KMS-11 (cell line): ENCODE data around the gene PLXNB2.

Experiments used
- H2AFZ ChIP-seq: fragments of 200-600 bp; sonication (generic); 2 replicates; pipeline ENCODE4 v1.6.1; 2016; ENCODE audit warnings: antibody characterized with exemption, mixed run types, low read depth
- H3K27ac ChIP-seq: fragments of 200-600 bp; sonication (generic); 2 replicates; pipeline ENCODE4 v1.6.1; 2016; ENCODE audit warnings: mild to moderate bottlenecking, mixed run types
- H3K27me3 ChIP-seq: fragments of 200-600 bp; sonication (generic); 2 replicates; pipeline ENCODE4 v1.6.1; 2017; ENCODE audit warnings: mild to moderate bottlenecking, low read depth, mixed run types, moderate library complexity; ENCODE audit not compliant: insufficient read depth
- H3K36me3 ChIP-seq: fragments of 200-600 bp; sonication (generic); 2 replicates; pipeline ENCODE4 v1.6.1; 2017; ENCODE audit warnings: mild to moderate bottlenecking, mixed run types; ENCODE audit not compliant: insufficient read depth
- H3K4me1 ChIP-seq: fragments of 200-600 bp; sonication (generic); 2 replicates; pipeline ENCODE4 v1.6.1; 2016; ENCODE audit warnings: mild to moderate bottlenecking, low read depth, mixed run types; ENCODE audit not compliant: poor library complexity, severe bottlenecking
- H3K4me2 ChIP-seq: fragments of 200-600 bp; sonication (generic); 2 replicates; pipeline ENCODE4 v1.7.0; 2016; ENCODE audit warnings: mild to moderate bottlenecking, mixed run types
- H3K4me3 ChIP-seq: fragments of 200-600 bp; sonication (generic); IDR thresholded peaks from 2 replicates; pipeline ENCODE4 v1.6.1; 2017; ENCODE audit warnings: low read depth, low read length, mixed read lengths; ENCODE audit not compliant: insufficient read depth
- H3K79me2 ChIP-seq: fragments of 200-600 bp; sonication (generic); 2 replicates; pipeline ENCODE4 v1.6.1; 2016; ENCODE audit warnings: low read depth, mixed run types; ENCODE audit not compliant: insufficient read depth
- H3K9ac ChIP-seq: fragments of 200-600 bp; sonication (generic); 2 replicates; pipeline ENCODE4 v1.6.1; 2016; ENCODE audit warnings: mild to moderate bottlenecking, mixed run types
- H4K20me1 ChIP-seq: fragments of 200-600 bp; sonication (generic); 2 replicates; pipeline ENCODE4 v1.6.1; 2016; ENCODE audit warnings: mild to moderate bottlenecking, mixed run types; ENCODE audit not compliant: insufficient read depth
- TF ChIP-seq, protein P1 (sequence below): fragments of 200-600 bp; sonication (generic); conservative IDR thresholded peaks from 2 replicates; pipeline ENCODE4 v1.6.1; 2017; ENCODE audit warnings: low read depth, mild to moderate bottlenecking, antibody characterized with exemption, low read length, moderate library complexity, mixed read lengths

Gene PLXNB2

DNA sequence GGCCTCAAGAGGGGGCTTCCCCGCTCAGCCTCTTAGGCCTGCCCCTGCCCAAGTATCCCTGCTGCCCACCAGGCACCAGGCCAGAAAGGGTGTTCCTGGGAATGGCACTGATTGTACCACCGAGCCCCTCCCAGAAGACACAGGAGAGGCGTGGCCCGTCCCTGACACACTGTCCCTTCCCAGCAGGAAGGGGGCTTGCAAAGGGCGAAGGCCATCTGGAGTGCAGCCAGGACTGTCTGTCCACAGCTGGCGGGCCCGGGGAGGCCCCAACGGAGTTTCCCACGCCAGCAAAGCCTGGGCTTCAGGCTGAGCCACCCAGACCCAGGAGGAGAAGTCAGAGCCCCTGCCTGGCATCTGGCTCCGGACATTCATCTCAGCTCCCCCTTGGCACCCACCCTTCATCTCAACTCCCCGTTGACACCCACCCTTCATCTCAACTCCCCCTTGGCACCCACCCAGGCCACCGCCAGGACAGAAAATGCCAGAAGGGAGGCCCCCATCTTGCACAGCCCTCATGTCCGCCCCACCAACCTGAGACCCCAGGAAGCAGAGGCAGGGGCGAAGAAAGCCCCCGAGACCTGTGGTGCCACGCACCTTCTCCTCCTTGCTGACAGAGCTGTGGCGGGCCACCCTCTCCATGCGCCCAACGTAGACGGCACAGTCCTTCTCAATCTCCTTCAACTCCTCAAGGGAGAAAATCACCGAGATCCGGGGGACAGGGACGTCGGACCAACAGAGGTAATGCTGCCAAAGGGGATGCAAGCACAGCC, 82.1 kb downstream of the PLXNB2 start:
- no peaks in the 10 kb centered on the region for H3K79me2 ChIP-seq
- H3K27me3 ChIP-seq: no peaks in the 10 kb centered on the region
- no peak overlapping the region for H3K4me2 ChIP-seq
- H4K20me1 ChIP-seq: no peaks in the 10 kb centered on the region
- no peak overlapping the region for H3K9ac ChIP-seq
- no peak overlapping the region for H3K27ac ChIP-seq
- H3K36me3 ChIP-seq: no peaks in the 10 kb centered on the region
- TF ChIP-seq, protein P1, sequence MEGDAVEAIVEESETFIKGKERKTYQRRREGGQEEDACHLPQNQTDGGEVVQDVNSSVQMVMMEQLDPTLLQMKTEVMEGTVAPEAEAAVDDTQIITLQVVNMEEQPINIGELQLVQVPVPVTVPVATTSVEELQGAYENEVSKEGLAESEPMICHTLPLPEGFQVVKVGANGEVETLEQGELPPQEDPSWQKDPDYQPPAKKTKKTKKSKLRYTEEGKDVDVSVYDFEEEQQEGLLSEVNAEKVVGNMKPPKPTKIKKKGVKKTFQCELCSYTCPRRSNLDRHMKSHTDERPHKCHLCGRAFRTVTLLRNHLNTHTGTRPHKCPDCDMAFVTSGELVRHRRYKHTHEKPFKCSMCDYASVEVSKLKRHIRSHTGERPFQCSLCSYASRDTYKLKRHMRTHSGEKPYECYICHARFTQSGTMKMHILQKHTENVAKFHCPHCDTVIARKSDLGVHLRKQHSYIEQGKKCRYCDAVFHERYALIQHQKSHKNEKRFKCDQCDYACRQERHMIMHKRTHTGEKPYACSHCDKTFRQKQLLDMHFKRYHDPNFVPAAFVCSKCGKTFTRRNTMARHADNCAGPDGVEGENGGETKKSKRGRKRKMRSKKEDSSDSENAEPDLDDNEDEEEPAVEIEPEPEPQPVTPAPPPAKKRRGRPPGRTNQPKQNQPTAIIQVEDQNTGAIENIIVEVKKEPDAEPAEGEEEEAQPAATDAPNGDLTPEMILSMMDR: no peak
- H3K4me3 ChIP-seq: no peak overlapping the region
- H2AFZ ChIP-seq: no peak overlapping the region
- no peaks in the 10 kb centered on the region for H3K4me1 ChIP-seq
